Muscle of back (tissue), 13 donors: ENCODE measurements around the gene PIP4K2B. TPM values are rescaled to one million over a fixed set of nuclear protein-coding genes. Genes with fewer than 3 reads are reported as not detected.
"Not testable (repeated sequence)": the region's sequence is repeated elsewhere in the genome, so short reads cannot be mapped to it uniquely, and the experiment has no call there.

Source experiments
- DNase-seq, 3 donors: peaks; one replicate each; pipeline versions ENCODE4 v3.0.0 to v3.0.0-alpha.2; 2013
- long read RNA-seq, 9 donors: transcript quantifications; one replicate each; lab custom pipeline, GENCODE V29; 2026
- polyA plus RNA-seq, 10 donors: library from polyadenylated mRNA; unstranded; fragments of 120-200 nt; gene quantifications; one replicate each; pipeline ENCODE4 v1.2.1, GENCODE V29; 2013; ENCODE audit not compliant: insufficient read length in 10 of 10

Gene PIP4K2B
- 10 to 100 TPM; 58.4 to 71.2 (median 65.3) TPM for polyA plus RNA-seq
- long read RNA-seq, donor 1, full-length matches to known transcripts: 7 of 7 reads
- long read RNA-seq, donor 1, partial matches to known transcripts: 0 of 7 reads
- long read RNA-seq, donor 1, other reads (novel, unspliced or antisense): 0 of 7 reads
- long read RNA-seq, donor 2, full-length matches to known transcripts: 3 of 3 reads
- long read RNA-seq, donor 2, partial matches to known transcripts: 0 of 3 reads
- long read RNA-seq, donor 2, other reads (novel, unspliced or antisense): 0 of 3 reads
- long read RNA-seq, donor 3: 0 reads
- long read RNA-seq, donor 4, full-length matches to known transcripts: 1 of 1 reads
- long read RNA-seq, donor 4, partial matches to known transcripts: 0 of 1 reads
- long read RNA-seq, donor 4, other reads (novel, unspliced or antisense): 0 of 1 reads
- long read RNA-seq, donor 5, full-length matches to known transcripts: 7 of 14 reads
- long read RNA-seq, donor 5, partial matches to known transcripts: 7 of 14 reads
- long read RNA-seq, donor 5, other reads (novel, unspliced or antisense): 0 of 14 reads
- long read RNA-seq, donor 6, full-length matches to known transcripts: 5 of 5 reads
- long read RNA-seq, donor 6, partial matches to known transcripts: 0 of 5 reads
- long read RNA-seq, donor 6, other reads (novel, unspliced or antisense): 0 of 5 reads
- long read RNA-seq, donor 7, full-length matches to known transcripts: 3 of 9 reads
- long read RNA-seq, donor 7, partial matches to known transcripts: 6 of 9 reads
- long read RNA-seq, donor 7, other reads (novel, unspliced or antisense): 0 of 9 reads
- long read RNA-seq, donor 8, full-length matches to known transcripts: 2 of 2 reads
- long read RNA-seq, donor 8, partial matches to known transcripts: 0 of 2 reads
- long read RNA-seq, donor 8, other reads (novel, unspliced or antisense): 0 of 2 reads
- long read RNA-seq, donor 9, full-length matches to known transcripts: 4 of 4 reads
- long read RNA-seq, donor 9, partial matches to known transcripts: 0 of 4 reads
- long read RNA-seq, donor 9, other reads (novel, unspliced or antisense): 0 of 4 reads

DNA sequence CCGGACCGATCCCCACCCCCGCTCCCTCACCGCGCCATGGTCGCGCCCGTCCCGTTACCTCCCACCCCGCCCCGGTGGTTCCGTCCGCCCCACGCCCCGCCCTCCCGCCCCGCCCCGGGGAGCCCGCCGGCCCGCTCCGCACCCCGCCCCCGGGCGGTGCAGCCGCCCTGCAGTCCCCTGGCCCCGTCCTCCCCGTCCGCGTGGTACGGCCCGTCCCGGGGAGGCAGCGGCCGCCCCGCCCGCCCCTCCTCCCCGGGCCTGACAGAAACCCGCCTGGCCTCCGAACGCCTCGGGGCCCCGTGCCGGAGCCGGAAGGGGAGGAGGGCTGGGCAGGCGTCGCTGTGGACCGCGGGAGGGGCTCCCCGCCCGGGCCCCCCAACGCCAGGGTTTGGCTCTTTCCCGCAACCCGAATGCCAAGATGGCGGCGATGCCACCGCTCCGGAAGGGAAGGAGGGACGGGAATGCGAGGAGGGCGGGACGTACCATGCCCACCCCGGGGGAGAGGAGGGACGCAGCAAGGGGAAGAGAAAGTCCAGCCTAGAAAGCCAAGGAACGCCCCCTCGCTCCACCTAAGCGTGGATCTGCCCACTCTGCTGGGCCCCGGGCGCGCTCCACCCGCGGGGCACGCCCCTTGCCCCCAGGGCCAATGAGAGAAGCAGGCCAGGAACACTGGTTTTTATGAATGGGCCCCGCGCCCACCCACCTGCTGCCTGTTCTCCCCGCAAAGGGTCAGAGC is at the start of gene PIP4K2B:
Gene PIP4K2B (minus strand): TSS at position 56 of the 736 bp plus-strand sequence. CDS start 132 bp downstream, outside the sequence.
- peak; percentile 94 to 98 (median 97) for DNase-seq

DNA sequence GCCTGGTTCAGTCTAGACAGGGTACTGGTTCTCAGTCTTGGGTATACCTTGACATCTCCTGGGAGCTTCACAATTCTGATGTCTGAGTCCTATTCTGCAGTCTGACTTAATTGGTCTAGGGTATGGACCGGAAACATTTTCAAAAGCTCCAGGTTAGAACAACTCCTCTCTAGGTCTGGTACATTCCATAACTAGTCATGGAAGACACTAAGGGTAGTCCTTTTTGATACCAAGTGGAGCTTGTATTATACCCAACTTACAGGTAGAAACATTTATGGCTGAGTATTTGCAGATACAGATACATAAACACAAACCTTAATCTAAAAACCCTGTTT is 49.2 kb upstream of the PIP4K2B start:
- DNase-seq: no peak

- no peak for DNase-seq
Measured at GRCh38 chr17:38844261-38844757, 45.0 kb upstream of the PIP4K2B start.

DNA sequence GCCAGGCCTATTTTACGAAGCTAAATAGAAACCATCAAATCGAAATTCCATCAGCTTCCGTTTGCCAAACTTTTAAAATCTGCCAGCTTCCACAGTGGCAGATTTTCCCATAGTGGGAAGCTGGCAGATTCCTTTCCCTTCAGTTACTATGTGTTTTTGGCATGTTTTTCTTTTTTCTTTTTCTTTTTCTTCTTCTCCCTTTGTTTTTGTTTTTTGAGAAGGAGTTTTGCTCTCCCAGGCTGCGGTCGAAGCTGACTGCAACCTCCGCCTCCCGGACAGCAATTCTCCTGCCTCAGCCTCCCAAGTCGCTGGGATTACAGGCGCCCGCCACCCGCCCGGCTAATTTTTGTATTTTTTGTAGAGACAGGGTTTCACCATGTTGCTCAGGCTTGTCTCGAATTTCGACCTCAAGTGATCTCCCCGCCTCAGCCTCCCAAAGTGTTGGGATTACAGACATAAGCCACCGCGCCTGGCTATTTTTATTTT is 26.4 kb upstream of the PIP4K2B start:
- no peak for DNase-seq

GRCh38 chr17:38824899-38825761 is 25.8 kb upstream of the PIP4K2B start, which contains the start of gene CWC25:
Gene CWC25 (minus strand): TSS chr17:38825321. CDS start chr17:38825183, 138 bp downstream.
- peak; percentile 96 to 100 (median 99) for DNase-seq

- DNase-seq: no peak
Measured at GRCh38 chr17:38815576-38816193, 16.3 kb upstream of the PIP4K2B start.

- DNase-seq: no peak
Measured at GRCh38 chr17:38809828-38810227, 10.5 kb upstream of the PIP4K2B start.

DNA sequence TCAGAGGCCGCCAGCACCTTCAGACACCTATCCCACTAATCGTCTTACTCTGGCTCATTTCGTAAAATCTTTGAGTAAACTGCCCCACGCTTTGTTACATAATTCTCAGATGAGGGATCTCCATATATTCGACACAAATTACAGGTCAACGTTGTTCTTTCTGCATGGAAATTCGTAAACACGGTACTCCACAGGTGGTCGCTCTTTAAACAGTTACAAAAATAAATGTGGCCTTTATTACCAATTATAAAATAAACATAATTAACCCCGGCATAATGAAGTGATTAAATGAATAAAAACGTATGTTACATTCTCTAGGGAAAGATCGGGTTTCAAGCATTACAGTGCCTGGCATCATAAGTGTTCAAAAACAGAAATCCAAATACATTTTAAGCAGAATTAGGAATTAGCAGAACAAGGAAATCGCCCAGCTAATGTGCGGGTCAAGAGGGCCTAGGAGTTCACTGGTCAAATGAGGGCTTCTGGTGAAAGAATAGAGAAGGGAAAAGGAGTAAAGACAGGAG is 943 bp upstream of the PIP4K2B start:
- DNase-seq: no peak

GRCh38 chr17:38798614-38799500 is 499 bp downstream of the PIP4K2B start:
- DNase-seq: peak; percentile 17 to 83 (median 57)

- no peak for DNase-seq
Measured at GRCh38 chr17:38797828-38798227, 1.5 kb downstream of the PIP4K2B start.

DNA sequence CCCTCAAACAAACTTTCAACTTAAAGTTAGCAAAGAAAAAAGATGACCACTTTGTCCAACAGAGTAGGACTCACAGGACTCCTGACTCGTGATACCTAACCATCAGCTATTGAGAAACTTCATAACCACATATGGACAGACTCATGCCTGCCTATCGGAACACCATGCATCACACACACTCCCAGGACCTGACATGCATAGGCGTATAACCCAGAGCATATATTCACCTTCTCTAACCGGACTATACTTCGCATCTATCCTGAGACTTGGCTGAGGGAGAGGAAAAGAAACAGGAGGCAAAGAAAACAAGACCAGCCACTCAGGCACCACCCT is 2.2 kb downstream of the PIP4K2B start:
- DNase-seq: no peak

GRCh38 chr17:38796451-38797157 is 2.8 kb downstream of the PIP4K2B start:
- DNase-seq: no peak

- no peak for DNase-seq
Measured at GRCh38 chr17:38794221-38794620, 5.1 kb downstream of the PIP4K2B start.

- DNase-seq: no peak
Measured at GRCh38 chr17:38791162-38791561, 8.2 kb downstream of the PIP4K2B start.

DNA sequence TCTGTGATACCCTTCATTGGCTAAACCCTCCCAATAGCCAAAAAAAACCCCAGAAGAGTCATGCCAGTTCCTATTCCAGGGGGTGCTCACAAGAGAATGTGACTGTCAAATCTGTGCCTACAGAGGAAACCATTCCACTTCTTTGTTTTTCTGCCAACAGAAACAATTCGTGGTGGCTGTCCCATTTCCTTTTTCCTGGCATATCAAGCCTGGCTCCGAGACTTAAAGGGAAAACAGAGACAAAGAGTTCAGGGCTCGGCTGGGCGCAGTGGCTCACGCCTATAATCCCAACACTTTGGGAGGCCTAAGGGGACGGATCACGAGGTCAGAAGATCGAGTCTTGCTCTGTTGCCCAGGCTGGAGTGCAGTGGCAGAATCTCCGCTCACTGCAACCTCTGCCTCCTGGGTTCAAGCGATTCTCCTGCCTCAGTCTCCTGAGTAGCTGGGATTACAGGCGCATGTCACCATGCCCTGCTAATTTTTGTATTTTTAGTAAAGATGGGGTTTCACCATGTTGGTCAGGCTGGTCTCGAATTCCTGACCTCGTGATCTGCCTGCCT is 9.1 kb downstream of the PIP4K2B start:
- DNase-seq: not testable (repeated sequence)

DNA sequence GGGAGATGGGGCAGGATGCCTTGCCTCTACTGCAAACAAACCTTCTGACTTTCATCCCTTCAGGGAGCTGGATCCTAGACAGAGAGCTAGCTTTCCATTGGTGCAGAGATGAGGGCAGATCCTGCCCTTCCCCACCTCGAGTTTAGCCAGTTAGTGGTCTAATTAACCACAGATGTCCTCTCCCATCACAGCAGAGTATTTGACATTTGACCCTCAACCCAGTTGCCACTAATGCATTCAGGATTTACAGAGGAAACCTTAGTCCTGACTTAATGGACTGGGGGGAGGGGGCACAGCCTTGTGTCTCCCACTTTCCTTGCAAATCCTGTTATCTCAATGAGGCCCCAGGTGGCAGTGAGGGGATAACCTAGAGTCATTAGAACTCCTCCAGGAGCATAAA is 10.2 kb downstream of the PIP4K2B start:
- DNase-seq: no peak

DNA sequence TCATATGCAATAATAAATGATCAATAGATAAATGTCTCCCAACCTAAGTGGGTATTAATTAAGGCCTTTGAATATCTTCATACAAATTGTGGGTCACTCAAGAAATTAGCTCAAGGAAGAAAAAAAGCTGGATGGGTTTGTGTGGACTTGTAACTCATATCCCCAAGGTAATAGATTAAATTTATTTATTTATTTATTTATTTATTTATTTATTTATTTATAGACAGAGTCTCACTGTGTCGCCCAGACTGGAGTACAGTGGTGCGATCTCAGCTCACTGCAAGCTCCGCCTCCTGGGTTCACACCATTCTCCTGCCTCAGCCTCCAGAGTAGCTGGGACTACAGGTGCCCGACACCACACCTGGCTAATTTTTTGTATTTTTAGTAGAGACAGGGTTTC is 11.4 kb downstream of the PIP4K2B start:
- not testable (repeated sequence) for DNase-seq
